SHP77 (cell line): Measurements from ENCODE around the gene DUS1L.

Experiments
- DNase-seq, 2 experiments: peaks; one replicate each; lab custom pipeline; 2025; lab: John Stamatoyannopoulos, UW

Gene DUS1L

GRCh38 chr17:82087961-82088837, 22.6 kb upstream of the DUS1L start:
- no peak for DNase-seq

DNA sequence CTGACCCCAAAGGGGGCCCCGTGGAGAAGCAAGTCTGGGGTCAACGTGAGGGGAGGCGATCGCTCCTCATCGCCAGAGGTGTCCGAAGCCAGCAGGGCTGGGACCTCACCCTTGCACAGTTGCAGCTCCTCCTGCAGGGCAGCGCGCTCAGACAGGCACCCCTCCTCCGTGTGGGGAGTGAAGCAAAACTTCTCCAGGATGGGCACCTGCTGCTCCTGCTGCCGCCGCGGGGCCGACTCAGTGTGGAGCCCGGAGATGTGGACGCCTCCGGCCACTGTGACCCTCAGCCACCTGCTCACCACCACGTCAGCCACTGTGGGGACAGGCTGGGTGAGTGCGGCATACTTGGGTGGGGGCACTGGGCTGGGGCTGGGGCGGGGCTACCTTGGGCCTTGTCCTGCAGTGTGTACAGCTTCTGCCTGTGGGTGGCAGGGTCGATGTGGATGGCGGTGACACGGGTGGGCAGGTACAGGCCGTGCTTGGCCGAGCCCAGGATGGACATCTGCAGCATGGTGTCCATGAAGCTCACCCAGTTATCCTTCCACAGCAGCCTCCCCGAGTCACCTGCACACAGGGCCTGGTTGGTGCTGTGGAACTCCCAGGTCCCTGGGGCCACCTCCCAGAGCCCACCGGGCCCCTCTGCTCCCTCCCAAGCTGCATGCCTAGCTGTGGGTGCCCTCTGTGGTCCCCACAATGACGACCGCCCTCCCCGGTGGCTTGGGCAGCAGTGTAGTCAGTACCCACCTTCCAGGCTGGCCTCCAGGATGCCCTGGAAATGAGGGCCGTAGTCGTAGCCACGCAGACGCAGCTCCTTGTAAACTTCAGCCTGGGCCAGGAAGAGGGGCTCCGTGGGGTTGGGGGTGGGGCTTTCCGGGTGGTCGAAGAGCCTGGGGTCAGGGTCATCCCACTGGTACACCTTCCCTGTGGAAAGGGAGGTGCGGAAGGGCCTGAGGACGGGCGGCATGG, 21.6 kb upstream of the DUS1L start:
- DNase-seq = no peak

DNA sequence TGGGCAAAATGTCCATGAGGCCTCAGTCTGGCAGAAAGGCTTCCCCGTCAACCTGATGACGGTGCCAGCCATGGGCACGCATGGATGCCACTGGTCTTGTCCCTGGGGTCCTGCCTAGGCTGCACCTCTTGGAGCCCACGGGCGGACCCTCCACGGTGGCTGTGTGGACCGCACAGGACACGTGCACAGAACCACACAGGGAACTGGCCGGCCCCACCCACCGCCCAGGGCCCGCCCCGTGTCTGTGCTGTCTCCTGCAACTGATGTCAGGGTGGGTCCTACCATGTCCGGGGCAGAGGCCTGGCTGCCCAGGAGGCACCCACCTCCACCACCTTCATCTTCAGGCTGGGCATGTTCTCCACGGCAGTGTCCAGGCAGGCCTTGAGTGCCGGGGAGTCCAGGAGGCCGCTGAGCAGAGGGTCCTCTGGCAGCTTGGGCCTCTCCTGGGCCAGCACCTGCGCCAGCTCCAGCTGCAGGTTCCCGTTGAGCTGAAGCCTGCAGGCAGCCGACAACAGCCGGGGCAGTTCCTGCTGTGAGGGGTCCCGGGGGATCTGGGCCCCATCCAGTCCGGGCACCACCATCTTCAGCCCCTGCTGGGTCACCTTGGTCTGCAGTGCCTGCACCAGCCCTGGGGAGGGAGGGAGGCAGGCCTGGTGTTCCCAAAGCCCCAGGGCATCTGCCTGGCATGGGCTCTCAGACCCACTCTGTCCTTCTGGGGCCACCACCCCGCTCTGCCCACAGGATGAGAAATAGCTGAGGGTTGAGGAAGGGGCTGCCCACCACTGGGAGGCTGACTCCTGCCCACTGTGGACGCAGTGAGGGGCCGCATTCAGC, 20.5 kb upstream of the DUS1L start:
- no peak for DNase-seq

DNA sequence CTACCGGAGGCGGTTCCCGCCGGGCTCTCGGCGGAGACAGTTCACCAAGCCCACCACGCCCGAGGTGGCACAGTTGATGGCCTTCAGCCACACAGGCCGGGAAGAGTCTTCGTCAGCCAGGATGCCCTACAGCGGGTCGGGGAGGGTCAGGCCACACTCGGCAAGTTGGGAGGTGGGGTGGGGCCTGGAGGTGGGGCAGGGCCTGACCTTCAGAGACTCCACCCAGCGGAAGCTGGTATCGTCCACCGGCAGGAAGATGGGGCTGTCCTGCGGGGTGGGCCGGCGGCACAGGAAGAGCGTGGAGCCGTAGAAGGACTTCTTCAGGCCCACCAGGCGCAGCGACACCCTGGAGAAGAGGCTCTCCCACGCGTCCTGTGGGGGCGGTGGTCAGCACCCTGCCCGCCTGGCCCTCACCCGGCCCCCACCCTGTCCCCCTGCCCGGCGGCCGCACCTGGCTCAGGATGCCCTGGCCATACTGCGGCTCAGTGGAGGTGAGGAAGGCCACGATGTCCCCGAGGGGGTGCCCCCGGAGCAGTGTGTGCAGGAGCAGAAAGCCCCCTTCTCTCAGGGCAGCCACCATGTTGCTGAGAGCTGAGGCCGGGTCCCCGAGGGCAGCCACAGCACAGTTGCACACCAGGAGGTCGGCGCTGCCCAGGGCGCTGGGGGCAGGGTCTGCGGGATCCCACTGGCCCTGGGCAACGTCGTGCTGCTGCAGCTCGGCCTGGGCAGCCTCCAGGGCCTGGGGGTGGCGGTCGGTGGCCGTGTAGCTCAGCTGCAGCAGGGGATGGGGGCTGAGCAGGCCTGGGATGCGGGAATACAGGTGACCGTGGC, 19.6 kb upstream of the DUS1L start:
- no peak for DNase-seq

- DNase-seq = no peak
These were observed 18.9 kb upstream of the DUS1L start for GRCh38 chr17:82084373-82085030.

- DNase-seq = no peak
These were observed 18.1 kb upstream of the DUS1L start for GRCh38 chr17:82083533-82084359.

DNA sequence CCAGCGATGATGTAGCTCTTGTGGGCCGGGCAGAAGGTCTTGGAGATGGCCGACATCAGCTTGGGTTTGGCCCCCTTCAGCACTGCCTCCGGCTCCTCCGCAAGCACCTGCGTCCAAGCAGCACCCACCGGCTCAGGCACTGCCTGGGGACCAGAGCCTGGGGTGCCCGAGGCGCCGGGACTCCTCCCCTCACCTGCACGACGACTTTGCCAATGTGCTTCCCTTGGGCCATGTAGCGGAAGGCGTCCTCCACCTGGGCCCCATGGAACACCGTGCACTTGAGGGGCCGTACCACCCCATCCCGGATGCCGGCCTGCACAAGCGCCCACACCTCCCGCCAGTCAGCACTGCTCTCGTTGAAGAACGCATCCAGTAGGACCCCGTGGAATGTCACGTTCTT, 17.4 kb upstream of the DUS1L start:
- DNase-seq = no peak

GRCh38 chr17:82082456-82082855, 16.9 kb upstream of the DUS1L start:
- DNase-seq = no peak

- no peak for DNase-seq
These were observed 16.4 kb upstream of the DUS1L start for GRCh38 chr17:82081966-82082365.

- no peak for DNase-seq
These were observed 15.9 kb upstream of the DUS1L start for GRCh38 chr17:82081546-82081945.

DNA sequence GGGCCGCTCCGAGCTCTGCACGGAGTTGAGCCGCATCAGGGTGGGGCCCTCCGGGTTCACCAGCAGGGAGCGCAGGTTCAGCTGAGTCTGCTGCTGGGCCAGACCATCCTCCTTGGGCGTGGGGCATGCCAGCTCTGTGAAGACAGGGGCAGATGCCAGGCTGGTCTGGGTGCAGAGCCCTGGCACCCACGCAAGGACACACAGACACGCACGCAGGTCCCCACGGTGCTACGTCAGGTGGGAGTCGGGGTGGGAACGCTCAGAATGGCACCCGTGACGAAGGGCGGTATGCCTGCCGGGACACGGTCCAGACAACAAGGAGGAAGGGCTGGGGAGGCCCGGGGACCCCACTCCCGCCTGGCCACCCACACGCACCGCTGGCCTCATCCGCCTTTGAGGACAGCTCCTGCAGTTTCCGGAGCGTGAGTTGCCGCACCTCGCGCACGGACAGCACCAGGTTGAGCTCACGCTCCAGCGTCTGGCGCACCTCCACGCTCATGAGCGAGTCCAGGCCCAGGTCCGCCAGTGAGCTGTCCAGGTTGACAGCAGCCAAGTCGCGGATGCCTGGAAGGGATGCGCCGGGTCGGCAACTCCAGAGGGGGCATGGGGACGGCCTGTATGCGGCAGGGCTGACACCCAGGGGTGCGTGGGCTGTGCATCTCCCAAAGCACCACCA, 15.3 kb upstream of the DUS1L start:
- DNase-seq = no peak

DNA sequence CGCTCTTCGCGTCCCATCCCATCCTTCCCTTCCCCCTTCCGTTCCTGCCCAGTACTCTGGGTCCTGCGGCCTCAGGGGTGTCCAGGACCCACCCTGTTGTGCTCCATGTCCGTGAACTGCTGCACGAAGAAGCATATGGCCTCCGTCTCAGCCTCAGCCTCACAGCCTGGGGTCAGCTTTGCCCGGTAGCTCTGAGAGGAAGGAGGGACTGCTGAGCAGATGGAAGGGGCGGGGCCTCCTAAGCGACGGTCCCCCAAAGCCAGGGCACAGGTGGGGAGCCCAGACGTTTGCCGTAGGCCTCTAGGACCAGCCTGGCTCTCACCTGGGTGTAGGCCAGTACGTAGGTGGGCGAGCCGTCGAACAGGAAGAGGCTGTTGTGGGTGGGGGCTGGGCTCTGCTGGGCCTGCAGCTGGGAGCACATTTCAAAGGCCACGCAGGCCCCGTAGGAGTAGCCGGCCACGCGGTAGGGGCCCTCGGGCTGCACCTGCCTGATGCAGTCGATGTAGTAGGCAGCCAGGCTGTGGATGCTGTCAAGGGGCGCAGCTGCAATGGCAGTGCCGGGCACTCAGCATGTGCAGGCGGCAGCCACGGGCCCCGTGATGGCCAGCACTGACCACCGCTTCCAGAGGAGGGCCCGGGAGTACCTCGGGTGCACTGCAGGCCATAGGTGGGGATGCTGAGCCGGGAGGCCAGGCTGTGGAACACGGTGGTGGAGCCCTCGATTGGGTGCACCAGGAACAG, 14.6 kb upstream of the DUS1L start:
- no peak for DNase-seq

GRCh38 chr17:82079001-82079677, 13.5 kb upstream of the DUS1L start:
- no peak for DNase-seq

- no peak for DNase-seq
These were observed 12.8 kb upstream of the DUS1L start for GRCh38 chr17:82078433-82078832.

- DNase-seq = no peak
These were observed 12.2 kb upstream of the DUS1L start for GRCh38 chr17:82077617-82078358.

DNA sequence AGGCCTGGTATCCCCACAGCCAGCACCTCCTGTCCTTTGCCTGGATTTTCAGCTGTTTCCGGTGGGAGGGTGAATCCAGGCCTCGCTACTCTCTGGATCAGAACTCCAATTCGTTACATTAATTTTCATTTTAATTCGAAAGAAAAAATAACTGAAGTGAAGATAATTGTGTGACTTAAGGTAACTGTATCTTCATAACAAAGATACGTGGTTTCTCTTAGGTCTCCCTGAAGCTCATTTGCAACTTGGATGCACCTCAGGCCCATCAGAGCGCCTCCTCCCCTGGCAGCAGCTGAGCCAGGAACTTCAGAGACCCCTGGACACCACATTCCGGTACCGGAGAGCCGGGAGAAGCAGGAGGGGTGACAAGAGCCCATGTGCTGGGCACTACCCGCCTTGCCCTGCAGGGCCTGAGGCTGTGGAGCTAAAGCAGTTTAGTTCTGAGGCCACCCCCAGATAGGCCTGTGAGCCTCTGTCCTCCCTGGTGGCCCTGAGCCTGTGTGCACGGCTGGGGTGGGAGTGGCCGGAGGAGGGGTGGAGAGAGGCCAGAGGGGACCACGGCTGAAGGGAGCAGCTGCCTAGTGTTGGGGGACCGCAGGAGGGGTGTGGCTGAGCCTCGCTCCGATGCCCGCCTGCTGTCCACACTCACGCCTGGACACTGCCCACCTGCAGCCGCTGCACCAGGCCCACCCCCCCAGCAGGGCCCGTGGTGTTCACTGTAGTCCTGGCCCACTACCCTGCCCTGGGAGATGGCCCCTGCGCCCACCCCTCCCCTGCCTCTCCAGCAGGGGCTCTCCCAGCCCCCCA, 11.4 kb upstream of the DUS1L start:
- no peak for DNase-seq
